ENCODE measurements around the gene CTSS. TPM values are rescaled to one million over a fixed set of nuclear protein-coding genes. Genes with fewer than 3 reads are reported as not detected.

Gene CTSS
- polyA plus RNA-seq, 2 of the 4 experiments (the other 2 are of a cell fraction), result 9.4 to 29.6 TPM

DNA sequence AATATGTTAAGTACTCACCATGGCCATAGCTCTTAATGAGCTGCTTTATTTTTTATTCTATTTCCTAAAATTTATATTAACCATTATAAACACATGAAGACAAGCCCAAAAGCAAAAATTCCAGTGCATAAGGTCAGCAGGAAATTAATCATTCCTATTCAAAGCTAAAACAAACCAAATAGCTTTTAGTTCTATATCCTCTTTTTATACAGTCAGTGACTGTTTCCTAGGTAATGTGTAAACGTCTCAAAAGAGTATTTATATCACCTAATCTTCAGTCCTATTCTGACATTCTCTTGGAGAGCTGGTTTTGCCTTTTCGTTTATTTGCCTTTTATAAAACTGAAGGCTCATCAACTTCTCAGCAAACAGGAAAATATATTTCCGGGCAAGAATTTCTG lies 72.9 kb downstream of the CTSS start:
- ATAC-seq, result no peak
- Histone ChIP-seq H3K27ac (no peak overlapping the region), H3K4me3 (no peak overlapping the region), H3K4me1 (peaks cover 10% of the 10 kb centered on the region; the same call in 2 of the 3 replicates), H3K4me2 (no peak overlapping the region), H3K9me3 (no peaks in the 10 kb centered on the region)
- ChIA-PET POLR2A (no interaction called here), CTCF (interaction anchor here (1.3 to 3.7 kb wide), 3 partner anchors 9 to 132 kb away, joined by 4 to 15 read pairs (median 6); no protein-coding TSS in a partner anchor)
- no peak for FAIRE-seq
- no peak for TF ChIP-seq EHMT2 (IDR thresholded peaks at IDR 0.05; ENCODE audit: low read depth)
- no peak for TF ChIP-seq RCOR1 (IDR thresholded peaks at IDR 0.05; ENCODE audit: low read depth, low read length)
- no peak for TF ChIP-seq HDAC2 (IDR thresholded peaks at IDR 0.05)
- no peak for TF ChIP-seq MYC (IDR thresholded peaks at IDR 0.05; ENCODE audit: borderline replicate concordance, low read length)
- TF ChIP-seq, protein P1, sequence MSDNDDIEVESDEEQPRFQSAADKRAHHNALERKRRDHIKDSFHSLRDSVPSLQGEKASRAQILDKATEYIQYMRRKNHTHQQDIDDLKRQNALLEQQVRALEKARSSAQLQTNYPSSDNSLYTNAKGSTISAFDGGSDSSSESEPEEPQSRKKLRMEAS (IDR thresholded peaks at IDR 0.05), result no peak
- no peak for TF ChIP-seq RNF2 (IDR thresholded peaks at IDR 0.05; ENCODE audit: borderline replicate concordance, low read depth)
- TF ChIP-seq HEYL (CRISPR knock-in tag; IDR thresholded peaks at IDR 0.05), result no peak
- no peak for TF ChIP-seq SMC3 (IDR thresholded peaks at IDR 0.05)
- WGBS (ENCODE audit: missing lambda C conversion rate), result 67% methylated on average over 3 of the region's 3 CpGs
- no peak for DNase-seq (ENCODE audit: low read depth in 1 of 2, low spot score in 1 of 2)

DNA sequence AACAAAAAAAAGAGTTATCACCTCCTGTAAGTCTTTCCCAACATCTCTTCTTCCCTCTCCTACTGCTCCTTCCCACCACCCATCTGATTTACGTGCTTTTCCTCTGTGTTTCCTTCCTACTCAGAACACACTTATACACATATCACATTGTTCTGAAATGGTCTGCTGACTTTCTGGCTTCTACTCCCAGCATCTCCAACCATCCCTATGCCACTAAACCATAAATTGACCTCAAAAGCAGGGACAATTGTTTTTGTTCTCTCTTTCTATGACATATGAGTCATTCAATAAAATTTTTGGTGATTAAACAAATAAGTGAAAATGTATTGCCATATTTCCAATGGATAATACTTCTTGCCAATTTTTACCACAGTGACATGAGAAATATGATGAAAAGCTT lies 76.8 kb downstream of the CTSS start:
- Histone ChIP-seq H3K4me2 (no peak overlapping the region), H3K9me3 (no peaks in the 10 kb centered on the region), H3K27ac (no peak overlapping the region), H3K4me1 (no peaks in the 10 kb centered on the region), H3K4me3 (no peak overlapping the region)
- DNase-seq (ENCODE audit: low read depth in 1 of 2, low spot score in 1 of 2) (no peak), ATAC-seq (no peak), FAIRE-seq (no peak)
- TF ChIP-seq ZFP36 (IDR thresholded peaks at IDR 0.05; ENCODE audit: borderline replicate concordance, partially characterized antibody) (no peak), MYC (IDR thresholded peaks at IDR 0.05; ENCODE audit: borderline replicate concordance, low read length) (no peak), ZC3H11A (IDR thresholded peaks at IDR 0.05) (no peak), NR3C1 (IDR thresholded peaks at IDR 0.05) (no peak), POLR2A (IDR thresholded peaks at IDR 0.05; ENCODE audit: low read length) (no peak), JUN (IDR thresholded peaks at IDR 0.05) (no peak), CHD2 (IDR thresholded peaks at IDR 0.05; ENCODE audit: low read length, partially characterized antibody) (no peak)
- TF ChIP-seq, protein P2, sequence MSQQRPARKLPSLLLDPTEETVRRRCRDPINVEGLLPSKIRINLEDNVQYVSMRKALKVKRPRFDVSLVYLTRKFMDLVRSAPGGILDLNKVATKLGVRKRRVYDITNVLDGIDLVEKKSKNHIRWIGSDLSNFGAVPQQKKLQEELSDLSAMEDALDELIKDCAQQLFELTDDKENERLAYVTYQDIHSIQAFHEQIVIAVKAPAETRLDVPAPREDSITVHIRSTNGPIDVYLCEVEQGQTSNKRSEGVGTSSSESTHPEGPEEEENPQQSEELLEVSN (IDR thresholded peaks at IDR 0.05; ENCODE audit: borderline replicate concordance, low read depth), result no peak
- TF ChIP-seq, protein P1 (IDR thresholded peaks at IDR 0.05), result no peak
- TF ChIP-seq, protein P3, sequence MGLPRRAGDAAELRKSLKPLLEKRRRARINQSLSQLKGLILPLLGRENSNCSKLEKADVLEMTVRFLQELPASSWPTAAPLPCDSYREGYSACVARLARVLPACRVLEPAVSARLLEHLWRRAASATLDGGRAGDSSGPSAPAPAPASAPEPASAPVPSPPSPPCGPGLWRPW (IDR thresholded peaks at IDR 0.05), result no peak
- CTCF ChIA-PET, result interaction anchor here (1.2 kb wide), 1 partner anchor 8 kb away, joined by 3 read pairs; the partner anchor contains the start of gene GOLPH3L
- POLR2A ChIA-PET, result no interaction called here
- 92% methylated on average over 1 of the region's 1 CpG for WGBS (ENCODE audit: missing lambda C conversion rate)

DNA sequence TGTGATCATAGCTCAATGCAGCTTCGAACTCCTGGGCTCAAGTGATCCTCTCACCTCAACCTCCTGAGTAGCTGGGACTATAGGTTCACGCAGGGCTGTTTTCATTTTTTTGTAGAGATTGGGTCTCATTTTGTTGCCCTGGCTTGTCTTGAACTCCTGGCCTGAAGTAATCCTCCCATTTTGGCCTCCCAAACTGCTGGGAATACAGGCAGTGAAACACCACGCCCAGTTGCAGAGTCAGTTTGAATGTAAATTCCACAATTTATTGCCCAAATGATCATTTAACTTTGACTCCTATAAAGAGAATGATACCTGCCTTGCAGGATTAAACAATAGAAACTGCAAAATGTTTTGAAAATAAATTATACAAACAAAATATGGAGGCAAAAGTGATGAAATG lies 79.3 kb downstream of the CTSS start:
- ATAC-seq (no peak), FAIRE-seq (no peak), DNase-seq (ENCODE audit: low read depth in 1 of 2, low spot score in 1 of 2) (no peak)
- no peak overlapping the region for H3K4me3 ChIP-seq
- no peaks in the 10 kb centered on the region for H3K9me3 ChIP-seq
- H3K4me1 ChIP-seq, result no peaks in the 10 kb centered on the region
- ChIA-PET CTCF (interaction anchor here (0.9 to 1.7 kb wide), 3 partner anchors 11 to 127 kb away, joined by 4 to 5 read pairs (median 4); partner anchors contain the start of gene GOLPH3L), POLR2A (interaction anchor here (0.6 to 2.1 kb wide), 3 partner anchors 10 to 102 kb away, joined by 3 to 10 read pairs (median 6); partner anchors contain the start of gene GOLPH3L)
- no peak overlapping the region for H3K27ac ChIP-seq
- WGBS (ENCODE audit: missing lambda C conversion rate), result 90% methylated on average over 3 of the region's 3 CpGs
- no peak overlapping the region for H3K4me2 ChIP-seq
- TF ChIP-seq, protein P1 (IDR thresholded peaks at IDR 0.05), result no peak

DNA sequence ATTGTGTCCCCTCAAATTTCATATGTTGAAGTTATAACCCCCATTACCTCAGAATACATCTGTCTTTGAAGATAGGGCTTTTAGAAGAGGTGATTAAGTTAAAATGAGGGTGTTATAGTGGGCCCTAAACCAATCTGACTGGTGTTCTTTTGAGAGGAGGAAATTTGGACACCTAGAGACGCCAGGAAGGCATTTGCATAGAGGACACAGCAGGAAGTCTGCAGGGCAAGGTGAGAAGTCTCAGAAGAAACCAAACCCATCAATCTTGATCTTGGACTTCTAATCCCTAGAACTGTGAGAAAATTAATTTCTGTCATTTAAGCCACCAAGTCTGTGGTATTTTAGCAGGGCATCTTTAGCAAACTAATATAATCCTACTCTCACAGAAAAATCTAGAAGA lies 81.7 kb downstream of the CTSS start:
- CTCF ChIA-PET, result interaction anchor here (1.0 to 3.0 kb wide), 4 partner anchors 9 to 129 kb away, joined by 3 to 9 read pairs (median 5); no protein-coding TSS in a partner anchor
- no peaks in the 10 kb centered on the region for H3K4me1 ChIP-seq
- no peak overlapping the region for H3K4me3 ChIP-seq
- WGBS (ENCODE audit: missing lambda C conversion rate), result 89% methylated on average over 1 of the region's 1 CpG
- H3K4me2 ChIP-seq, result no peak overlapping the region
- H3K27ac ChIP-seq, result no peak overlapping the region
- no peak for FAIRE-seq
- ATAC-seq, result no peak
- no peaks in the 10 kb centered on the region for H3K9me3 ChIP-seq
- DNase-seq (ENCODE audit: low read depth in 1 of 2, low spot score in 1 of 2), result no peak
- POLR2A ChIA-PET, result interaction anchor here (0.5 kb wide), 1 partner anchor 16 kb away, joined by 3 read pairs; no protein-coding TSS in a partner anchor
- TF ChIP-seq, protein P4, sequence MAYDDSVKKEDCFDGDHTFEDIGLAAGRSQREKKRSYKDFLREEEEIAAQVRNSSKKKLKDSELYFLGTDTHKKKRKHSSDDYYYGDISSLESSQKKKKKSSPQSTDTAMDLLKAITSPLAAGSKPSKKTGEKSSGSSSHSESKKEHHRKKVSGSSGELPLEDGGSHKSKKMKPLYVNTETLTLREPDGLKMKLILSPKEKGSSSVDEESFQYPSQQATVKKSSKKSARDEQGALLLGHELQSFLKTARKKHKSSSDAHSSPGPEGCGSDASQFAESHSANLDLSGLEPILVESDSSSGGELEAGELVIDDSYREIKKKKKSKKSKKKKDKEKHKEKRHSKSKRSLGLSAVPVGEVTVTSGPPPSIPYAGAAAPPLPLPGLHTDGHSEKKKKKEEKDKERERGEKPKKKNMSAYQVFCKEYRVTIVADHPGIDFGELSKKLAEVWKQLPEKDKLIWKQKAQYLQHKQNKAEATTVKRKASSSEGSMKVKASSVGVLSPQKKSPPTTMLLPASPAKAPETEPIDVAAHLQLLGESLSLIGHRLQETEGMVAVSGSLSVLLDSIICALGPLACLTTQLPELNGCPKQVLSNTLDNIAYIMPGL (CRISPR knock-in tag; IDR thresholded peaks at IDR 0.05; ENCODE audit: borderline replicate concordance), result no peak
- TF ChIP-seq, protein P5, sequence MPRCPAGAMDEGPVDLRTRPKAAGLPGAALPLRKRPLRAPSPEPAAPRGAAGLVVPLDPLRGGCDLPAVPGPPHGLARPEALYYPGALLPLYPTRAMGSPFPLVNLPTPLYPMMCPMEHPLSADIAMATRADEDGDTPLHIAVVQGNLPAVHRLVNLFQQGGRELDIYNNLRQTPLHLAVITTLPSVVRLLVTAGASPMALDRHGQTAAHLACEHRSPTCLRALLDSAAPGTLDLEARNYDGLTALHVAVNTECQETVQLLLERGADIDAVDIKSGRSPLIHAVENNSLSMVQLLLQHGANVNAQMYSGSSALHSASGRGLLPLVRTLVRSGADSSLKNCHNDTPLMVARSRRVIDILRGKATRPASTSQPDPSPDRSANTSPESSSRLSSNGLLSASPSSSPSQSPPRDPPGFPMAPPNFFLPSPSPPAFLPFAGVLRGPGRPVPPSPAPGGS (IDR thresholded peaks at IDR 0.05), result no peak
- no peak for TF ChIP-seq RAD21 (conservative IDR thresholded peaks at IDR 0.05 in 1 of 2, IDR thresholded peaks at IDR 0.05 in 1 of 2)
- no peak for TF ChIP-seq POLR2AphosphoS2 (conservative IDR thresholded peaks at IDR 0.05; ENCODE audit: low read length)
- TF ChIP-seq, protein P6, sequence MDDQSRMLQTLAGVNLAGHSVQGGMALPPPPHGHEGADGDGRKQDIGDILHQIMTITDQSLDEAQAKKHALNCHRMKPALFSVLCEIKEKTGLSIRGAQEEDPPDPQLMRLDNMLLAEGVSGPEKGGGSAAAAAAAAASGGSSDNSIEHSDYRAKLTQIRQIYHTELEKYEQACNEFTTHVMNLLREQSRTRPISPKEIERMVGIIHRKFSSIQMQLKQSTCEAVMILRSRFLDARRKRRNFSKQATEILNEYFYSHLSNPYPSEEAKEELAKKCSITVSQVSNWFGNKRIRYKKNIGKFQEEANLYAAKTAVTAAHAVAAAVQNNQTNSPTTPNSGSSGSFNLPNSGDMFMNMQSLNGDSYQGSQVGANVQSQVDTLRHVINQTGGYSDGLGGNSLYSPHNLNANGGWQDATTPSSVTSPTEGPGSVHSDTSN (IDR thresholded peaks at IDR 0.05), result no peak
- TF ChIP-seq ZSCAN20 (CRISPR knock-in tag; IDR thresholded peaks at IDR 0.05), result no peak
- no peak for TF ChIP-seq BHLHE40 (IDR thresholded peaks at IDR 0.05; ENCODE audit: low read depth, low read length)
- TF ChIP-seq RFX5 (IDR thresholded peaks at IDR 0.05), result no peak

Measured in A549 (cell line).